ENCODE results near the gene FCRL2.

The FCRL2 gene

GRCh38 chr1:157696966-157697628, 79.8 kb downstream of the FCRL2 start:
- H3F3A ChIP-seq (ENCODE audit: low read depth): no peaks in the 10 kb centered on the region
- H3K79me2 ChIP-seq (ENCODE audit: insufficient read depth, low read length): no peaks in the 10 kb centered on the region
- H3K9me3 ChIP-seq (ENCODE audit: insufficient read depth, low read depth, low read length): no peaks in the 10 kb centered on the region
- no peak overlapping the region for H3K4me3 ChIP-seq (ENCODE audit: low read length, poor library complexity, severe bottlenecking)
- no peaks in the 10 kb centered on the region for H3K4me1 ChIP-seq (ENCODE audit: insufficient read depth, low read length, poor library complexity, severe bottlenecking)
- no peak overlapping the region for H3K9ac ChIP-seq (ENCODE audit: low read depth, low read length, poor library complexity, severe bottlenecking)
- H3K36me3 ChIP-seq (ENCODE audit: insufficient read depth, low read length): no peaks in the 10 kb centered on the region
- no peak overlapping the region for H3K4me2 ChIP-seq (ENCODE audit: low read depth, low read length, poor library complexity, severe bottlenecking)
- no peak overlapping the region for H2AFZ ChIP-seq (ENCODE audit: low read length)
- no peaks in the 10 kb centered on the region for H4K20me1 ChIP-seq (ENCODE audit: insufficient read depth, low read length, poor library complexity, severe bottlenecking)
- no peaks in the 10 kb centered on the region for H3K27me3 ChIP-seq (ENCODE audit: insufficient read depth, low read length, poor library complexity, severe bottlenecking)
- no peaks in the 10 kb centered on the region for H3K9me2 ChIP-seq (replicated peaks; ENCODE audit: low read depth, low read length)
- TF ChIP-seq EZH2phosphoT487 (IDR thresholded peaks at IDR 0.05; ENCODE audit: borderline replicate concordance): no peak
- TF ChIP-seq, protein P1, sequence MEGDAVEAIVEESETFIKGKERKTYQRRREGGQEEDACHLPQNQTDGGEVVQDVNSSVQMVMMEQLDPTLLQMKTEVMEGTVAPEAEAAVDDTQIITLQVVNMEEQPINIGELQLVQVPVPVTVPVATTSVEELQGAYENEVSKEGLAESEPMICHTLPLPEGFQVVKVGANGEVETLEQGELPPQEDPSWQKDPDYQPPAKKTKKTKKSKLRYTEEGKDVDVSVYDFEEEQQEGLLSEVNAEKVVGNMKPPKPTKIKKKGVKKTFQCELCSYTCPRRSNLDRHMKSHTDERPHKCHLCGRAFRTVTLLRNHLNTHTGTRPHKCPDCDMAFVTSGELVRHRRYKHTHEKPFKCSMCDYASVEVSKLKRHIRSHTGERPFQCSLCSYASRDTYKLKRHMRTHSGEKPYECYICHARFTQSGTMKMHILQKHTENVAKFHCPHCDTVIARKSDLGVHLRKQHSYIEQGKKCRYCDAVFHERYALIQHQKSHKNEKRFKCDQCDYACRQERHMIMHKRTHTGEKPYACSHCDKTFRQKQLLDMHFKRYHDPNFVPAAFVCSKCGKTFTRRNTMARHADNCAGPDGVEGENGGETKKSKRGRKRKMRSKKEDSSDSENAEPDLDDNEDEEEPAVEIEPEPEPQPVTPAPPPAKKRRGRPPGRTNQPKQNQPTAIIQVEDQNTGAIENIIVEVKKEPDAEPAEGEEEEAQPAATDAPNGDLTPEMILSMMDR (conservative IDR thresholded peaks at IDR 0.05; ENCODE audit: low read length): no peak

All from Loucy (cell line).